Ecto neural progenitor cell (in vitro differentiated cells): ENCODE measurements around the gene SMURF2.
"Not testable (repeated sequence)": the region's sequence is repeated elsewhere in the genome, so short reads cannot be mapped to it uniquely, and the experiment has no call there.

Experiments used
- DNase-seq: peaks from one replicate; pipeline ENCODE4 v3.0.0-alpha.2; 2018; ENCODE audit warnings: low spot score

Gene SMURF2

DNA sequence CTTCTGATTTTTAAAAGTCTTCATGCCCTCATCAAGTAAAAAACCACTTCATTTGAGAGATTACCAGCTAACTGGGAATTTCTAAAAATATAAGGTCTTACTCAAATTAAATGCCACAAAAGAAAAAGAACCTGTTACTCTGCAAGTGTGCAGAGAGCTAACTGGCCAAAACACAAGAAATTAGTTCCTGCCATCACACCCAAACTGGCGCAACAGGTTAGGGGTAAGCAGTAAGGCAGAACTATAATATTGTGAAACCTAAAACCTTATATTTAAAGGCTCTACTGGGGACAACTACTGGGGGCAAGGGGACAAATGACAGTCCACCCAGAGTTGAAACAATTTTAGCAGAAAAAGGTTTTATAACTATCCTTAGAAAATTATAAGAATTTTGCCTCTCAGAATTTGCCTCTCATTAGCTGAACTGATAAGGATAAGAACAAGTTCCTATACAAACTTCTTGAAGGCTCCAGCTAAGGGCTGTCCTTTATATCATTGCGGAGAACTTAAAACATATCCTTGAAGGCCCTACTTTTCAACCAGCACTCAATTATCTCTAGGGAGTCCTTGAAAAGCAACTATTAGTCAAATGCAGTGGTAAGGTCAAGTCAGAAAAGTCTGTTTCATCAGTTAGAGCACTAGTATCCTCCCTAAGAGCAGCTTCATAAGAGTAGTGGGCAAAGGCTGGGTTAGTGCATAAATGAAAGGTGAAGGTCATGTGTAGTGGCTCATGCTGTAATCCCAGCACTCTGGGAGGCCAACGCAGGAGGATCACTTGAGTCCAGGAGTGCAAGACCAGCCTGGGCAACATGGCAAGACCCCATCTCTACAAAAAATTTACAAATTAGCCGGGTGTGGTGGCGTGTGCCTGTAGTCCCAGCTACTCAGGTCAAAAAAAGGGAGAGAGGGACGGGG is 31.5 kb downstream of the SMURF2 start:
- DNase-seq = no peak

DNA sequence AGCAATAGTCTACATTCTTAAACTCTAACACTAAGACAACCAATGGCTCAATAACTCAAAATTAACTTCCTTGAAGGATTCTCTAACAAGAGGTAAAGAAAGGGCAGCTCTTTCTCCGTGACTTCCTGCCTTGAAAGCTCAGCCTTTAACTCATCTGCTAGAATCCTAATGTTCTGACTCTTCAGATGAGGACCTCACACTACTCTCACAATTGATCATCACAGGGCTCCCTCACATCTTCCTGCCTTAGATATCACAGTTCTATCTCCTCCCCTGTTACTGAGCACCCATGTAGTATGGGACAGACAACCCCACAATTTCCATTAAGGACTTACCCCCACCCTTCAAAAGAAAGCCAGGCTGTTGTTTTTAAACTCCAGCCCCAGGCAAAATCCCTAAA is 33.5 kb downstream of the SMURF2 start:
- no peak for DNase-seq

DNA sequence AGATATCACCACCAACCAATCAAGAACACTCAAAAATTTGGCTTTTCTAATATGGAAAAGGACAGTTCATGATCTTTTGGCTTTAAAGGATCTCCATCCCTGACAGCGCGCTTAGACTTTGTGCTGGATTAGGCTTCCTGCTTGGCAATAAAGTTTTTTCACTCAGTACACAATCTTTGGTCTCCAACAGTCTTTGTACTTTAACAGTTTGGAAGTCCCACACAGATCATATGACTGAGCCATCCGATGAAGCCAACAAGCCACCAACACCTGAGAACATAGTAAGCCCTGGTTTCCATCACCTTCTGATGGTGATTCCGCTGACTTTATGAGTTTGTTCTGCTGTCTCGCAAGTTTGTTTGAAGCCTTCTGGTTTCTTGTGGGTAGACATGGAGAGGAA is 34.3 kb downstream of the SMURF2 start:
- no peak for DNase-seq

DNA sequence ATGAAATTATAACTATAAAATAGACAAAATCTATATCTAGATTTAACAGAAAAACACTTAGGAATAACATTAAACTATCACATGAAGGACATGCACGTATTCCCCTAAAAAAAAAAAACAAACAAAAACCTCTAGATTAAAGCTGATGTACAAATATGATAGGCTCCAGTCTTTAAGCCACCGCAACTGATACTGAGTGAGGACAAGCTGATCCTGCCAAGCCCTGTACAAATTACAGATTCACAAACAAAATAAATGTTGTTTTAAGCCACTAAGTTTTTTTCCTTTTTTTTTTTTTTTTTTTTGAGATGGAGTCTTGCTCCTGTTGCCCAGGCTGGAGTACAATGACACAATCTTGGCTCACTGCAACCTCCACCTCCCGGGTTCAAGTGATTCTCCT is 35.3 kb downstream of the SMURF2 start:
- no peak for DNase-seq

DNA sequence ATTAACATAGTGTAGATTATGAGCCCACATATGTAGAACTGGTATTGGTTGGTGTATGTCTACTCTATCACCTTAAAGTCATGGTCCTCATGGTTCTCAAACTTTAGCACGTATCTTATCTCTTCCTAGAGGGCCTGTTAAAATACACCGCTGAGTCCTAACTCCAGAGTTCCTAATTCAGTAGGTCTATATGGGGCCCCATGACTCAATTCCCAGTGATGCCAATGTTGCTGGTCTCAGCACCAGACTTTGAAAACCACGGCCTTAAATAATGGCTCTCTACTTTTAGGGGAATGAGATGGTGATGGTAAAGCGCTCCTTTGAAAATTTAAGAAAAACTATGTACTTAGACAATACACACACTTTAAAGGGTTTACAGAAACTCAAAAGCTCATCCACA is 36.6 kb downstream of the SMURF2 start:
- DNase-seq = no peak

DNA sequence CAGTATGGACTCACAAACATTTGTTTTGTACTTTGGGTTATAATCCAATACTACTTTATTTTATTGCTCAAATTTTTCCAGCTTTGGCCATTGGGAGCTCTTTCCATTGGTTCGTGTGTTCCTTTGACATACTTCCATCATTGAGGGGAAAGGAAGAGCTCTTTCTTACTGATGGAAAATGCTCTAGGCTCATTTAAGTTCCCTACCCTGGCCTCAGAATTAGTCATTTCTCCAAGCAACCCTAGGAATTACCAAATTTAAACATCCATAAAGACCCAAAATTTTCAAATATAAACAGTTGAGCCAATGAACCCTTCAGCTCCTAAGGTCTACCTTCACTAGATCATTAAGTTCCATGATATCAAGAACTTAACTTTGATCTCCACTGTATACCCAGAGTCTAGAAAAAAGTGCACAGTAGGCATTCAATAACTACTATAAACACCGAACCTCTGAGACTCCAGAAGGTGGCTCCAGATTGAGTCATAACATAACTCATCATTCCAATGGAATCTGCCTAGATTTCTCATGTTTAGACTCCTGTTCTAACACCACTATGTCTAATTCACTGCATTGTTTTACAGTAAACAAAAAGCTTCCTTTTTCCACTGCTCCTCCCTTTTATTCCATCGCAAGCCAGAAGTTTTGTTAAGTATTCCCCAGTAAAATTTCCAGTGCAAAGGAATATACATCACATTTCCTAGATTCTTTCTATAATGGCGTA is 39.0 kb downstream of the SMURF2 start:
- DNase-seq = no peak

DNA sequence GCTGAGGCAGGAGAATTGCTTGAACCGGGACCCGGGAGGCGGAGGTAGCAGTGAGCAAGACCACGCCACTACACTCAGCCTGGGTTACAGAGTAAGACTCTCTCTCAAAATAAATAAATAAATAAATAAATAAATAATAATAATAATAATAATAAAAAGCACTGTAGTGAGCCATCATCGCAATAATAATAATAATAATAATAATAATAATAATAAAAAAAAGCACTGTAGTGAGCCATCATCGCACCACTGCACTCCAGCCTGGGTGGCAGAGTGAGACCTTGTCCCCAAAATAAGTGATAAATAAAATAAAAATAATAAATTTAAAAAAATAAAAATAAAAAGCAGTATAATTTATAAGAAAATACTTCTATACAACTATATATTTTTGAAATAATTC is 40.3 kb downstream of the SMURF2 start:
- DNase-seq = no peak

DNA sequence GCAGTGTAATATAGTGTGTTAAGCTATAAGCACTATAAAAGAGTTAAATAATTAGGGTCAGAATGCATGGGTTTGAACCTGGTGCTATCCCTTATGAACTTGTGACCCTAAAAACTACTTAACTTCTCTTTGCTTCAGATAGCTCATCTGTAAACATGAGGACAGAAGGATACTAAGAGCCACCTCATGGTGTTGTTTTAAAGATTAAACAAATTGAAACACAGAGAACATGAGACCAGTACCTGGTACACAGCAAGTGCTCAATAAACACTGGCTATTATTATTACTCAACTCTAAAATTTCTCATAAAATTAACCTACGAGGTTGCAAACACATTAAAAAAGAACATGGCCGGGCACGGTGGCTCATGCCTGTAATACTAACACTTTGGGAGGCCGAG is 43.3 kb downstream of the SMURF2 start:
- DNase-seq = no peak

DNA sequence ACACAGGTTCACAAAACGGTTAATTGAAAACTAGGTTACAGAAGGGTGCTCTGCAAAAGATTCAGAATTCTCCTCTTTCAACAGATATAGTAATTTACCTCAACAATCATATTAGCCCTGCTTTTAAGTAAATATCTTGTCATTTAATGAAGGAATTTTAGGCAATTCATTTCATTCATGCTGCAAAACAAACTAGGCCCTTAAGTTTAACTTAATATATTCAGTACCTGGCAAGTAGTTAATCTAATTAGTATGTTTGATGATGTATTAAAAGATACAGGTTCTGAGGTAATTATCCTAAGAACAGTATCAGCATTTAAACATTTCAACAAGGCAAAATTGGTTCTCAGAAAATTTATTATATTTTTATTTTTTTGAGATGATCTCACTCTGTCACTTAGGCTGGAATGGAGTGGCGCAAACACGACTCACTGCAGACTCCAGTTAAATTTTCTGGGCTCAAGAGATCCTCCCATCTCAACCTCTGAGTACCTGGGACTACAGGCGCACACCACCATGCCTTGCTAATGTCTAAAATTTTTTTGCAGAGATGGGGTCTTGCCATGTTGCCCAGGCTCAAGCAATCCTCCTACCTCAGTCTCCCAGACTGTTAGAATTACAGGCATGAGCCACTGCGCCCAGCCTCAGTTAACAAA is 44.9 kb downstream of the SMURF2 start:
- DNase-seq = no peak

DNA sequence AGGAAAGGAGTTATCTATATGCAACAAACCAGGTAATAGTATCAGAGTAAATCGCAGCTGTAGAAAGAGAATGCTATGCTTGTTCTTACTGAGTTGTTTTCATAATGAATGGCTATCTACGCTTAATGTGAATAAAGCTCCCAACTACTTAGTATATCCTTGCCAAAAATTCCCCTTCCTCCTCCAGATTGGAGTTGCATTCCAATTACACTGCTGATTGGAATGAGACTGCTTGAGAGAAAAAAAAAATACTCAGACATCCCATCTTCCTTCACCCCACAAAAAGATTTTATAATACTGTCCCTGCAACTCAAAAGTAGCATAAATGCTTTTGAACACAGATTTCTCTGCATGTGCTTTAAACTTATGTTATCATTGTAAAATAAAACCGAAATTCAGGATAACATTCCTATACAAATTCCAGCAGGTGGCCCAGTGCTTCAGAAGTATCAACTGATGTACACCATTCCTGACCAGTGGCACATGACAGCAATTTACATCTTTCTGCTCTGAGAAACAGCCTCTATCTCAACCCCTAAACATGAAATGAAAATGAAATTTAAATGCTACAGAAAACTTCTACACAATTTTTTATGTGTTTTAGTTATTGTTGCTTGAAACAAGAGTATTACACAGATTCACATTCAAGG is 47.0 kb downstream of the SMURF2 start:
- no peak for DNase-seq

DNA sequence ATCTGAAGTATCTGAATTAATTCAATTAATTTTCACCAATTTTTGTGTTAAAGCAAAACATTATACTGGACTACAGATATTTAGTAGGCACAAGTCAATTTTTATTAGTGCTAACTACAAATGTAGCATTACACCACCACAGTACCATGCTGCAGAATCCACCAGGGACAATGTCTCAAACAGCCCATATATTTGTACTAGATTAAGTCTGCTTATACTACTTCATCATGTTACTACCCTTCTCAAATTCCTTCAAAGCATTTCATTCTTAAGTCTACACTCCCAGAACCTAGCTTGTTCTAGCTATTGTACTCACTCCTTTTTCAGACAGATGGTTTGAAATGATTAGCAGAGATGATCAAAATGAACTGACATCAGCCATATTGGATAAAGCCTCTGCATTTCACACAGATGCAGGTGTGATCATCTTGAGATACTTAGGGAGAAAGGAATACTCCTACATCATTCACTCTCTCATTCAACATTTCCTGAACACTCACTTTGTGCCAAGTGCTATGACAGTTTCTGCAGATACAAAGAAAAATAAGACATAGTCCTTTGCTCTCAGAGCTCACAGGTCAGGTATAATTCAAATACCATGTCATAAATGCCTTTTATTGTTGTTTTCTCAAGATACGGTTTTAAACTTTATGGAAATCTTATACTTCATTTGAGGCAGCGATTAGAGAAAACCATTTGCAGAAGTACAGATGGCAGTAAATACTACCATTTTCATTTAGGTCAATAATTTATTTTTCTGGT is 47.7 kb downstream of the SMURF2 start:
- DNase-seq = no peak

DNA sequence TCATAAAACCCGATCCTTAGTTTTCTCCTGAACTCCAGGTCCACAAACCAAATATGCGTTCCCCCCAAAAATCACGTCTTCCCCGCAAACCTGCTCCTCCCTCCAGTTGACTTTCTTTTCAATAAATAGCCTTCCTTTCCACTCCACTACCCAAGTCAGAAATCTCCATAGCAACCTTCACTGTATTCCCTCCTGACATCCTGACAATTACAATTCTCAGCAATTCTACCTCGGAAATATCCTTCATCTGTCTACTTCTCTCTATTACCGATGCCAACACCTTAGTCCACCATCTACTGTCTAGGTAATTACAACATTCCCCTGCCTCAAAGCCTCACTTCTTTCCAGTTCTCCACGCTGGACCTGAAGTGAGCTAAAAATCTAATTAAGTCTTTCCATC is 50.7 kb downstream of the SMURF2 start:
- DNase-seq = no peak

DNA sequence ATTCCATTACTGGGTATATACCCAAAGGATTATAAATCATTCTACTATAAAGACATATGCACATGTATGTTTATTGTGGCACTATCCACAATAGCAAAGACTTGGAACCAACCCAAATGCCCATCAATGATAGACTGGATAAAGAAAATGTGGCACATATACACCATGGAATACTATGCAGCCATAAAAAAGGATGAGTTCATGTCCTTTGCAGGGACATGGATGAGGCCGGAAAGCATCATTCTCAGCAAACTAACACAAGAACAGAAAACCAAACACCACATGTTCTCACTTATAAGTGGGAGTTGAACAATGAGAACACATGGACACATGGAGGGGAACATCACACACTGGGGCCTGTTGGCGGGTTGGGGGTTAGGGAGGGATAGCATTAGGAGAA is 51.9 kb downstream of the SMURF2 start:
- DNase-seq = not testable (repeated sequence)

DNA sequence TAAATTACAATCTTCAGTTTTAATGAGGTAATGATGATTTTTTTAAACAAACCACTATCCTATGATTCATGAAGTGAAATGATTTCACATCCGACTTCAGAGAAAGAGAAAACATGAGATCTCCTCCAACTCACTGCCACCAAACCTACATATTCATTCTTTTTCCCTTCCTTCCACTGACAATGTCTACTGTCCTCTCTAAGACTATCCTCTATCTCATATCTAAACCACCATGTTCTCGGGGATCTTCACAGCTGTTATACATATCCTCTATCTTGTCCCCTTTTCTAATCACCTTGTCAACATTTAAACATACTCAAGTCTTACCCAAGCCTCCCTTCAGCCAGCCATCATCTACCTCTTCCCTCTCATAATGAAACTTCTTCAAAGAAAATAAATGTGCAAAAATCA is 53.5 kb downstream of the SMURF2 start:
- no peak for DNase-seq

DNA sequence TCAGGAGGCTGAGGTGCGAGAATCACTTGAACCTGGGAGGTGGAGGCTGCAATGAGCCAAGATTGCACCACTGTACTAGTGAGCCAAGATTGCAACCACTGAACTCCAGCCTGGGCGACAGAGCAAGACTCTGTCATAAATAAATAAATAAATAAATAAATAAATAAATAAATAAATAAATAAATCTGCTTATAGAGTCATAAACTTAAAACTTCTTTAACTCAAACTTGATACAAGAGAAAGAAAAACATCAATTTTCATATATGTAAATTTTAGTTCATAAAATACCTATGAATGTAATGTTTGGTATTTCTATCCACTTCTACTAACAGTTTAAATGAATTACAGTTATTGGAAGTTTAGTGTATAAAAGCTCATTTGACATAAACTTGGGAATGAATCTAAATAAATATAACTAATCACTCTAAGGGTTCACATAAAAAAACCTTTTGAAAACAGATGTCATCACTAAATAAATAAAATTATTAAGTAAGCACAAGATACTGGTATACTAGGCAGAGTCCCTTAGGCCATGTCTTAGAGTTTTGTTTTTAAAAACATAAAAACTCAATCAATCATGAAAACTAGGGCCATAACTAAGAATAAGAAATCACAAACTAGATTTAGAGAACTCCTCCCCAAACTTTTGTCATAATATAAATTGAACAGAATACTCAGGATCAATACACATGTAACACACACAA is 54.1 kb downstream of the SMURF2 start:
- DNase-seq = no peak

DNA sequence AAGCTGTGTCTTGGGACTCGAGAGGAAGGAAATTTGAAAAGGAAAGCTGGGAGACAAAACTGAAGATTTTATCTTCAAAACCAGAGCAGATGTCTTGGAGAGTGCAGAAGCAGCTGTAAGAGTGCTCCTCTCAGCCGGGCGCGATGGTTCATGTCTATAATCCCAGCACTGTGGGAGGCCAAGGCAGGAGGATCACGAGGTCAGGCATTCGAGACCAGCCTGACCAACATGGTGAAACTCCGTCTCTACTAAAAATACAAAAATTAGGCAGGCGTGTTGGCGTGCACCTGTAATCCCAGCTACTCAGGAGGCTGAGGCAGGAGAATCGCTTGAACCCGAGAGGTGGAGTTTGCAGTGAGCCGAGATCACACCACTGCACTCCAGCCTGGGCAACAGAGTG is 57.6 kb downstream of the SMURF2 start:
- DNase-seq = not testable (repeated sequence)

DNA sequence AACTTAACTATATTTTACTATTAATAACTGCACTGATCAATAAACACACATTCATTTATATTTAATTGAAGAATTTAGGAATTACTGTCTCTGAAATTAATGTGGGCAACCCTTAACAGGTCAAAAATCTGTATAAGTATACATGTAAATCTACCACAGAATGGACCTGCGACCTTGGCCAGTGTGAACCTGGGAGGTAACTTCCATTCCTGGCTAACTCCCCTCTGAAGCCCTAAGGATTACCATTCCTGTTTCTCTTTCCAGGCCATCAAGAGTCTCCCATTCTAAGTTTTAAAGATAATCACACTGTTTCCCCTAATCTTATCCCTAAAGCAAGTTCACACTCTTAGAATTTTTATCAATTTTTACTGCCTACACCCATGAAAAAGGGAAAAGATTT is 58.1 kb downstream of the SMURF2 start:
- no peak for DNase-seq

DNA sequence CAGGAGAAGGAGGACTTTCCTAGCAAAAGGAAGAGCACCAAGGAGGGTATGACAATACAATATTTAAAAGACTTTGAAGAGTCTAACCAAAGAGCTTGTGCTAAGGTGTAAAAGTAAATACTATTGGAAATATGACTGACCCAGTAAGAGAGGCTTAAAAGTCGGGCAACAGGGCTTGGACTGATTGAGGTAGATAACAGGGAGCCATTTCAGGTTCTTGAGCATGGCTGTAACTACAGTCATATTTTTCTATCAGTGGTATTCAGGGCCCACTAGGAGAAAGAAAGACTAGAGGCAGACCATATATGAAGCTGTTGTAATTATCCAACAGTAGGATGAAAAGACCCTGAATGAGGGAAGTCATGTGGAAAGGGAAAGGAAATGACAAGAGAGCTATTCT is 62.3 kb downstream of the SMURF2 start:
- DNase-seq = no peak

DNA sequence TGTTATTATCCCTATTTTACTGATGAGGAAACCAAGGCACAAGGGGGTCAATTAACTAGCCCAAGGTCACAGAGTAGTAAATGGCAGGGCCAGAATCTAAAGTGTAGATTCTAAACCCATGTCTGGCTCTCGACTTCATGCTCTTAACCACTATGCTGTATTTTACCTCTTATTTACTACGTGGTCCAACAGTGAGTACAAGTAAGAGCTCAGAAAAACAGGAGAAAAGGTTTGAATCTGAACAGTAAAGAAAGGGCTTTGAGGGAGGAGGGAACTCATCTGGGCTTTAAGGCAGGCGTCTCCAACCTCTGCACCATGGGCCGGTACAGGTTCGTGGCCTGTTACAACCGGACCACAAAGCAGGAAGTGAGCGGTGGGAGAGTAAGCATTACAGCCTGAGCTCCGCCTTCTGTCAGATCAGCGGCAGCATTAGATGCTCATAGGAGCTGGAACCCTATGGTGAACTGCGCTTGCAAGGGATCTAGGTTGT is 62.9 kb downstream of the SMURF2 start:
- no peak for DNase-seq

DNA sequence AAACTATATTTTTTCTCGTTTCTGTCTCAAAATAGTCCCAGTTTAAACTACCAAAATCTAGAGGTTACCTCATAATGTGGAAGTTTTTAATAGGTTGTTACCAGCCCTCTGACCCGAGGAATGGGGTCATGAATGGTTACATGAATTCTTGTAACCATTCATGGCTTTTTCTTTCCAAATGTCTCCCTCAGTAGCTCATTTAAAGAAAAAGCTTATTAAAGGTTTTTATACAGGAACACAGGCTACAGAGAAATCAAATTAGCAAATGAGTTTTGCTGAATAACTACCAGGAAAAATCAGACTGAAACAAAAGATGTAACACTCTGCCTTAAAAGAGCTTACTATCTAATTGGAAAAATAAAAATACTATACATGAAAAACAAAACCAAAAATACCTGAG is 63.4 kb downstream of the SMURF2 start:
- no peak for DNase-seq

DNA sequence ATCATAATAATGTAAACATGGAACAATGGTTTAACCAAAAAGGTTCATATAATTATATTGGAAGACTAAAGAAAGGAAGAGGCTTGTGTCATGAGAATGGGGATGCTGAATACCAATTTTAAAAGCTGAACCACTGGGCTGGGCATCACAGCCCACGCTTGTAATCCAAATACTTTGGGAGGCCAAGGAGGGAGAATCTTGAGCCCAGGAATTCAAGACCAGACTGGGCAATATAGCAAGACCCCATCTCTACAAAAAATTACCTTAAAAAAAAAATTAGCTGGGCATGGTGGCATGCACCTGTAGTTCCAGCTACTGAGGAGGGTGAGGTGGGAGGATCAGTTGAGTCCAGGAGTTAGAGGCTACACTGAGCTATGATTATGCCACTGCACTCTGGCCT is 65.1 kb downstream of the SMURF2 start:
- DNase-seq = no peak
